NCI-H2171 treated with DMSO at 0.1 percent for 48 hours (cell line): ENCODE results near the gene ARHGDIA.

Experiments
- DNase-seq: peaks from one replicate; lab custom pipeline; 2025; lab: John Stamatoyannopoulos, UW

ARHGDIA gene

GRCh38 chr17:81863833-81864768 lies 7.0 kb downstream of the ARHGDIA start:
- DNase-seq, result no peak

DNA sequence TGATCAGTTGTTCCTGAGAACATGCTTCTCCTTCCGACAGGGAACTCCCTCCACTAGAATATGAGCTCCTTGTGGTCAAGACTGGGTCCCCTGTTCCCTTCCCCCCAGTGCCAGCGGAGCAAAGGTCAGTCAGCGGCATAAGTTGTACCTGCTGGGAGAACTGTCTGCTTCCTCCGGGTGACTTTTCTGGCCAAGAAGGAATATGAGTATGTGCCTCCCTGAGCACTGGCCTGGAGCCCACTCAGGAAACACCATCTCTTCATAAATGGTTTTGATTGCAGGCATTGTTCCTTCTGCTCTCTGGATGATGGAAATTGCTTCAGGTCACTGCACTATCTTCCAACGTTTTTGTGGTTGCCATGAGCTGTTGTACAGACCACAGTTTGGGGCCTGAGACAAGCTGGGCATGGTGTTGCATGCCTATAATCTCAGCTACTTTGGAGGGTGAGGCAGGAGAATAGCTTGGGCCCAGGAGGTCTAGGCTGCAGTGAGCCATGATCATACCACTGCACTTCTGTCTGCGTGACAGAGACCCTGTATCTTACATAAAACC lies 7.9 kb downstream of the ARHGDIA start:
- no peak for DNase-seq

- DNase-seq, result peak; percentile 100
Observed at GRCh38 chr17:81860756-81861568, 10.2 kb downstream of the ARHGDIA start.

- DNase-seq, result no peak
Observed at GRCh38 chr17:81859906-81860755, 11.0 kb downstream of the ARHGDIA start, which contains the start of gene P4HB. P4HB (minus strand) TSS chr17:81860535; CDS start chr17:81860471, 64 bp downstream.

- DNase-seq, result no peak
Observed at GRCh38 chr17:81858967-81859905, 11.9 kb downstream of the ARHGDIA start.

GRCh38 chr17:81858170-81858966 lies 12.8 kb downstream of the ARHGDIA start:
- DNase-seq, result no peak

DNA sequence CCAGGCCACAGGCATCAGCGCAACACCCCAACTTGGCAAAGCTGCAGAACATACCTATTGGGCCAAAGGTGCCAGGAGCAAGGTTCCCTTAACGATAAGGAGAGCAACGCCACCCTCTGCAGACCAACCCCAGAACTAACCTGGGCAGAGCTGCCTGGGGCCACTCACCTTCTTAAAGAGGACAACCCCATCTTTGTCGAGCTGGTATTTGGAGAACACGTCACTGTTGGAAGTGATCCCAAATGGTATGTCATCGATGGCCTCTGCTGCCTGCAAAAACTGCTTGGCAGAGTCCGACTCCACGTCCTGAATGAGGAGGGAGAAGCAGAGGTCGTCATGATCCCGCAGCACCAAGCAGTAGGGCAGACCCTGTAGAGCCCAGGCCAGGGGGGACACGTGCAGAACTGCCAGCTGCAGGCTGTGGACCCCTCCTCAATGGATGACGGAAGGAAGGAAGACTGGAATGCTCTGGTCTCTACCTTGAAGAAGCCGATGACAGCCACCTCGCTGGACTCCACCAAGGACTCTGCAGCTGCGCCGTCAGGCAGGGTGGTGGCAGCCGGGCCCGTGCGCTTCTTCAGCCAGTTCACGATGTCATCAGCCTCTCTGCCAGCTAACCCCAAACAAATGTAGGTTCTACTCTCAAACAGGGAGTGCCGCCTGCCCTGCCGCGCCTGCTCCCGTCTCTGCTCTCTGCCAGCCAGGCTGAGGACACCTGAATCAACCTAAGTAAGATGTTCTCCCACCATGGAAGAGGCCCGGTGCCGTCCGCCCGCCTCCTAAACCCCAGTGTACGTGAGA lies 16.0 kb downstream of the ARHGDIA start:
- no peak for DNase-seq

DNA sequence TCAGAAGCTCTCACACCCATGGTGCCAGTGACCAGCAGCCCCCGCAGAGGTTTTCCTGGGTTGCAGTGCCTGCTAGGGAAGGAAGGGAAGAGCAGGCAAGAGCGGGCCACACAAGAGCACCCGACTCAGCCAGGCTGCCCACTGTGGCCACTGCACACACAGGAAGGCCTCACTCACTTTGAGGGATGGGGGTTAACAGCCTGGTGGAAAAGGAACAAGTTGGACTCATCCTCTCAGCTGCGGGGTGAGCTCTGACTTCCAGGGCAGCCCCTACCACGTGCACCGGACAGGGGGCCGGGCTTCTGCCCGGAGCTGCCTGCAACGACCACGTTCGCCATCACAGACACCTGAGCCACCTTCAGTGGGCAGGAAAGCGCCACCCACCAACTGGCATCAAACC lies 18.9 kb downstream of the ARHGDIA start:
- DNase-seq, result no peak

GRCh38 chr17:81851423-81851822 lies 19.7 kb downstream of the ARHGDIA start:
- no peak for DNase-seq

DNA sequence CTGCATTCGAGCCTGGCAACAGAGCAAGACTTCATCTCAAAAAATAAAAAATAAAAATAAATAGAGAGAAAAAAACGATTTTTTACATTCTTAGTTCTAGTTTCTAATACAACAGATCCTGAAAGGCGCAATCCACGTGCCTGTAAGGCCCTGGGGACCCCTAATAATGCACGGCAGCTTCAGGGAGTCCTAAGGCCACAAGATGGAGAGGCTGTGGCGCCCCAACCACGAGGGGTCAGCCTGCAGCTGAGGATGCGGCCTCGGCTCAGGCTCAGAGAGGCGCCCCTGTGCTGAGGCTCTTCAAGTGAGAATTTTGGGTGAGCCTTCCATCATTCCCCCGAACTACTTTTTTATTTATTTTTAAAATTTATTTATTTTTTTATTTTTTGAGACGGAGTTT lies 21.7 kb downstream of the ARHGDIA start:
- no peak for DNase-seq

- no peak for DNase-seq
Observed at GRCh38 chr17:81846743-81847689, 24.1 kb downstream of the ARHGDIA start.

DNA sequence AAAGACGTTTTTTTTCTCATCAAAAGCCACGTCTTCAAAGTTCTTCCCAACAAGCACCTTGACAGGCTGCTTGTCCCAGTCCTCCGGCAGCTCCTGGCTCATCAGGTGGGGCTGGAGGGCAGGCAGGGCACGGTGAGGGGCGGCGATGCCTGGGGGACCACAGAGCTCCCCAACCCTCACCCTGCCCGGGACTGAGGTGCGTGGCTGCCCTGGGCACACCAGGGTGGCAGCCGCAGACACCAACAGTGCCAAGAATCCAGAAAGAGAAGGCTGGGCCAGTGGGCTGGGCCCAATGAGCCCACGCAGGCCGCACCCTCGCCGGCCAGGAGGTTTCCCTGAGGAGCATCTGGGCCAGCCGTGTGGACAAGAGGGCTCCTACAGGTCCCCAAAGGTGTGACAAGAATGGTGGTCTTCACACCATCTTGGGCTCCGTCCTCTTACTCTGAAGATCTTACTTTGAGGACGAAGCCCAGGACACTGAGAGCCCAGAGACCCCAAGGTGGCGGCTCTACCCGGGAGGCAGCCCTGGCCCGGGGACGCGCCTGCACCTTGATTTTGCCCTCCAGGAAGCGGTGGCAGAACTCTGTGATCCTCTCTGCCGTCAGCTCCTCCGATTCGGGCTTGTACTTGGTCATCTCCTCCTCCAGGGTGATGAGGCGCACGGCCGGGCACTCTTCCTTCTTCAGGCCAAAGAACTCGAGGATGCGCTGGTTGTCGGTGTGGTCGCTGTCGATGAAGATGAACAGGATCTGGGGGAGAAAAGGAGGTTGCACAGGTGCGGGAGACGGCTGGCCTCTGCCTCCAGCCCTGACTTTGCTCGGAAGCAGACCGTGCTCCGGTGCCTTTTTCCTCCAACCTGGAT lies 25.0 kb downstream of the ARHGDIA start:
- no peak for DNase-seq

DNA sequence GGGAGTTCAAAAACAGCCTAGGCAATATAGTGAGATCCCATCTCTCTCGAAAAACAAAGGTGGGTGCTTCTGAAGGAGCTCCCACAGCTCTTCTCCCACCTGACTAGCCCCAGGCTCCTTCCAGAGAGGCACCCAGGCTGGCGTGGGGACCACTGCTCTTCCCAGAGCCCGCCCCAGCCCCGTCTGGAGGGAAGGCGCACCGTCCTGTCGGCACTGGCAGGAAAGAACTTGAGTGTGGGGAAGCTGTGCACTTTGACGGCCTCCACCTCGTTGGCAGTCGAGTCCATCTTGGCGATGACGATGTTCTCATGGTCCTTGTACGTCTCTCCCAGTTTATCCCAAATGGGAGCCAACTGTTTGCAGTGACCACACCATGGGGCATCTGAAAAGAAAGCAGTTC lies 25.8 kb downstream of the ARHGDIA start:
- no peak for DNase-seq

- no peak for DNase-seq
Observed at GRCh38 chr17:81844887-81845286, 26.2 kb downstream of the ARHGDIA start.

DNA sequence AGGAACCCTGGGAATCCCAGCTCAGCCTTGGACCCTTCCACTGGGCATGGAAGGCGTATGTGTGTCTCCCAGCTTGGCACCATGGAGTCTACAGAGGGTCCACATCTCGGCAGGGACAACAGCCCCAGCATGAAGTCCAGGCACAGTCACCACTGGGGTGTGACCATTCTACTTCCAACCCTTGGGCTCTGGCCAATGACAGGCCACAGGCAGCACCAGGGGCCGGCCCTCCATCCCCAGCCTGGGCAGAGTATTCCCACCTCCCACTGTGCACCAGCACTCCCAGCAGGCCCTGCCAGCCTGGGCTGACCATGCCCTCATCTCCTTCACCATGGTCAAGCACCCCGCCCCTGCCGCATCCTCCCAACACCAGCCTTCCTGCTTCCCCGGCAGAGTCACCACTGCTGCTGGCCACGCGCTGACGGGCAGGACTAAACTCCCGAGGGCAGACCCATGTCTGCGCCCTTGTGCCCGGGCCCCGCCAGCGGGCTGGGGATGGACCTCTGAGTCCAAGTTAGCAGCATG lies 26.7 kb downstream of the ARHGDIA start:
- no peak for DNase-seq

DNA sequence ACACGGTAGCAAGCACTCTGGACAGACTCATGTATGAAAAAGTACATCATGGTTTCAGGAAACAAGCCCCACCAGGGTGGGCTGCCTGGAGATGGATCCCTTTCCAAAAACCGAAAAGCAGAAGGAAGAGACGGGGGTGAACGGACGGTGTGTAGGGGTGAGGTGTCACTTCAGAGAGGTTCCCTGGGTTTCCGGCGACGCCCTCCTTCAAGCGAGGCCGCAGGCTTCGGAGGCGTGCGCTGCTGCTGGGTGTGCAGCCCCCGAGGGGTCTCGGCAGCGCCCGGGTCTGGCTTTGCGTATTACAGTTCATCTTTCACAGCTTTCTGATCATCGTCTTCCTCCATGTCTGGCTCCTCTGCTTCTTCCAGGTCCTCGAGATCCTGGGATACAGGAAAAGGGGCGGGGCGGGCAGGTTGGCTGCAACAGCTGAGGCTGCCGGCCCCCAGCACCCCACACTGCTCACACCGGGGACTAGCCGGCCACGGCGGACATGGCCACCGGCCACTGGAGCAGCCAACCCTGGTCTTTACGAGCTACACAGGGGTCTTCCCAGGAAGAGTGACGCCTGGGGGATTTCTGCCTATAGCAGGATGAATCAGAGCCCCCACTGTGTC lies 27.3 kb downstream of the ARHGDIA start:
- DNase-seq, result no peak
